ENCODE data around the gene RALGPS2.

RALGPS2 gene

DNA sequence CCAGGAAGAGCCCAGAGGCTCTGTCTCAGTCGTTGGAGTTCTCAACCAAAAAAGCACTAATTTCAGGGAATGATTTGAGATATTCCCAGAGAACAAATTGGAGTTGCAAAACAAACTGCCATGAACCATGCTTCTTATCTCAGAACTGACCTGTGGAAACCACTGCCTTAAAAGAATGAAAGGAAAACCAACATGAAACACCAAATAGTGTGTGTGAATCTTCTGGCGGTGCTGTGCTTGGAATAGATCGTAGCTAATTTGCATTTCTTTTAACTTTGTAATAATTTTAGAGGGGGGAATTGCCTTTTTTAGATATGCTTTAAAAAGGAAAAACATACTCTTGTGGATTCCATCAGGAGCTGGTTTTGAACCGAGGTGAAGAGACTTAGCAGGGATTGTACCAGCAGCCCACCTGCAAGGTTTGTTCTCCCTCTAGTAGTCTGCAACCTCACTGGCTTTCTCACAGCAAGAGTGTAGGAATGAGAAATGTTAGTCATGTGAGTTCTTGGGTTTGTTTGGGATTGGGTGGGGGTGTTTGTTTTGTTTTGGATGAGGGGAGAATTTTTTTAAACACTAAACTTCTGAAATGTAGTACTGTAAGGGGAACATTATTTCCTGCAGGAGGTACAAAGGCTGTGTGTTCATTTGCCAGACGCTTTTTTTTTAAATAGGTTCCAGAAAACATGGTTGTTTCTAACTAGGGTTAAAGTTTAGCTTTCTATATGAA is 191.6 kb downstream of the RALGPS2 start:
- no peak overlapping the region for H3K4me3 ChIP-seq (replicated peaks in 1 of 2; ENCODE audit: low read depth in 2 of 2, low read length in 2 of 2)
- DNase-seq (ENCODE audit: low read depth in 2 of 2), result peak in 1 of 2 donors; percentile 29
- TF ChIP-seq, protein P1, sequence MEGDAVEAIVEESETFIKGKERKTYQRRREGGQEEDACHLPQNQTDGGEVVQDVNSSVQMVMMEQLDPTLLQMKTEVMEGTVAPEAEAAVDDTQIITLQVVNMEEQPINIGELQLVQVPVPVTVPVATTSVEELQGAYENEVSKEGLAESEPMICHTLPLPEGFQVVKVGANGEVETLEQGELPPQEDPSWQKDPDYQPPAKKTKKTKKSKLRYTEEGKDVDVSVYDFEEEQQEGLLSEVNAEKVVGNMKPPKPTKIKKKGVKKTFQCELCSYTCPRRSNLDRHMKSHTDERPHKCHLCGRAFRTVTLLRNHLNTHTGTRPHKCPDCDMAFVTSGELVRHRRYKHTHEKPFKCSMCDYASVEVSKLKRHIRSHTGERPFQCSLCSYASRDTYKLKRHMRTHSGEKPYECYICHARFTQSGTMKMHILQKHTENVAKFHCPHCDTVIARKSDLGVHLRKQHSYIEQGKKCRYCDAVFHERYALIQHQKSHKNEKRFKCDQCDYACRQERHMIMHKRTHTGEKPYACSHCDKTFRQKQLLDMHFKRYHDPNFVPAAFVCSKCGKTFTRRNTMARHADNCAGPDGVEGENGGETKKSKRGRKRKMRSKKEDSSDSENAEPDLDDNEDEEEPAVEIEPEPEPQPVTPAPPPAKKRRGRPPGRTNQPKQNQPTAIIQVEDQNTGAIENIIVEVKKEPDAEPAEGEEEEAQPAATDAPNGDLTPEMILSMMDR (IDR thresholded peaks at IDR 0.05; ENCODE audit: low read depth, low read length), result no peak

GRCh38 chr1:178918308-178918707 is 193.3 kb downstream of the RALGPS2 start:
- no peak overlapping the region for H3K4me3 ChIP-seq (replicated peaks in 1 of 2; ENCODE audit: low read depth in 2 of 2, low read length in 2 of 2)
- no peak for DNase-seq (ENCODE audit: low read depth in 2 of 2)
- TF ChIP-seq, protein P1 (IDR thresholded peaks at IDR 0.05; ENCODE audit: low read depth, low read length), result no peak

GRCh38 chr1:178918955-178919354 is 193.9 kb downstream of the RALGPS2 start:
- no peak for DNase-seq (ENCODE audit: low read depth in 2 of 2)
- no peak overlapping the region for H3K4me3 ChIP-seq (replicated peaks in 1 of 2; ENCODE audit: low read depth in 2 of 2, low read length in 2 of 2)
- TF ChIP-seq, protein P1 (IDR thresholded peaks at IDR 0.05; ENCODE audit: low read depth, low read length), result no peak

DNA sequence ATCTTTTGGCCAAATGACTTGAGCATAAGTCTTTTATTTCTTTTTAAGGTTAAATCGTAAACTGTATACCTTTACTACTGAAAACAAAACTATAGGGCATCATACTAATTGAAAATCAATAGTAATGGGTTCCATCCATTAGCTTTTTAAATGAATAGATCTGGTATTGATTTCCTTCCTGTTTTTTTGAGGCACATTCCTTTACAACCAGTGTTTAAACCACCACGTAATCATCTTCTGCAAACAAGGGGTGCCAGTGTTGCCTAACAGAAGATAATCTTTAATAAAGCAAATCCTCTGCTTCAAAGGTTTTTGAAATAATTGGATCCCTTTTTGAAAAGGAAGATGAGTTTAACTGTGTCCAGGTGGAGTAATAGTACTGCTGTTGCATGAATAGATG is 194.5 kb downstream of the RALGPS2 start:
- TF ChIP-seq, protein P1 (IDR thresholded peaks at IDR 0.05; ENCODE audit: low read depth, low read length), result no peak
- H3K4me3 ChIP-seq (replicated peaks in 1 of 2; ENCODE audit: low read depth in 2 of 2, low read length in 2 of 2), result no peak overlapping the region
- DNase-seq (ENCODE audit: low read depth in 2 of 2), result no peak

- TF ChIP-seq, protein P1 (IDR thresholded peaks at IDR 0.05; ENCODE audit: low read depth, low read length), result no peak
- no peak overlapping the region for H3K4me3 ChIP-seq (replicated peaks in 1 of 2; ENCODE audit: low read depth in 2 of 2, low read length in 2 of 2)
- no peak for DNase-seq (ENCODE audit: low read depth in 2 of 2)
Measured at GRCh38 chr1:178921499-178921898, 196.5 kb downstream of the RALGPS2 start.

DNA sequence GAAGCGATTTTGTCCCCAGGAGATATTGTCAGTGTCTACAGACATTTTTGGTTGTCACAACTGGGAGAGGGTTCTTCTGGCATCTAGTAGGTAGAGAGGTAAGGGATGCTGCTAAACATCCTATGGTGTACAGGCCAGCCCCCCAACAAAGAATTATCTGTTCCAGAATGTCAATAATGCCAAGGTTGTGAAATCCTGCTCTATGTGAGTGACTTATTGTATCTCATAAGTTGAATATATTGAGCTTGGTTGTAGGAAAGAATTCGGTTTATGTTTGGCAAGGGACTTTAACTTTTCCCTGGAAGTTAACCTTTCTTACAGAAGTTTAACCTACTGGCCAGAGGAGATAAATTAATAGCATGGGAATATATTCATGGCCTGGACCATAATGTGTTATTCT is 198.5 kb downstream of the RALGPS2 start:
- no peak overlapping the region for H3K4me3 ChIP-seq (replicated peaks in 1 of 2; ENCODE audit: low read depth in 2 of 2, low read length in 2 of 2)
- no peak for DNase-seq (ENCODE audit: low read depth in 2 of 2)
- TF ChIP-seq, protein P1 (IDR thresholded peaks at IDR 0.05; ENCODE audit: low read depth, low read length), result no peak

DNA sequence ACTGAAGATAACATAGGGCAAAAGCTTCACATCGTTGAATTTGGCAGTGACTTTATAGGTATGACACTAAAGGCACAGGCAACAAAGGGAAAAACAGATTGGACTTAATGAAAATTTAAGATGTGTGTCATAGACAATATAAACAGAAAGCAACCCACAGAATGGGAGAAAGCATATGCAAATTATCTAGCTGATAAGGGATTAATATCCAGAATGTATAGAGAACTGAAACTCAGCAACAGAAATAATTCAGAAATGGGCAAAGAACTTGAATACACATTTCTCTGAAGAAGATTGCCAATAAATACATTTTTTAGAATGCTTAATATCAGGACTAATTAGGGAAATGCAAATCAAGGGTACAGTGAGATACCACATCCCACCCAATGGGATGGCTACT is 201.0 kb downstream of the RALGPS2 start:
- TF ChIP-seq, protein P1 (IDR thresholded peaks at IDR 0.05; ENCODE audit: low read depth, low read length), result no peak
- no peak overlapping the region for H3K4me3 ChIP-seq (replicated peaks in 1 of 2; ENCODE audit: low read depth in 2 of 2, low read length in 2 of 2)
- no peak for DNase-seq (ENCODE audit: low read depth in 2 of 2)

Data from cardiac fibroblast (primary cell).